ENCODE measurements around the gene NBPF12.
"Not testable (repeated sequence)": the region's sequence is repeated elsewhere in the genome, so short reads cannot be mapped to it uniquely, and the experiment has no call there.

NBPF12 gene

GRCh38 chr1:146987502-146987901 is 49.4 kb downstream of the NBPF12 start:
- peak; percentile 10 for DNase-seq

DNA sequence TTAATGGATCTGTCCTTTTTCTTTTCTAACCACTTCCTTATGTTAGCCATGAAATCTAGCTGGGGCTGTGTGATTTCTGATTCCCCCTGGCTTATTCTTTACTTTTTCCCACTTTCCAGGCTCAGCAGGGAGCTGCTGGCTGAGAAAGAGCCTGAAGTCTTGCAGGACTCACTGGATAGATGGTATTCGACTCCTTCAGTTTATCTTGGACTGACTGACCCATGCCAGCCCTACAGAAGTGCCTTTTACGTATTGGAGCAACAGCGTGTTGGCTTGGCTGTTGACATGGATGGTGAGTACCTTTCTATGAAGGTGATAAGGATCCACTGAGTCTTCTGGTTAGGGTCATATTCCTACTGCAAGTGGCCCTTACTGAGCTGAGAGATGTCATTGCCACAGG is 51.3 kb downstream of the NBPF12 start:
- peak; percentile 18 for DNase-seq

GRCh38 chr1:147008495-147008894 is 70.4 kb downstream of the NBPF12 start:
- not testable (repeated sequence) for DNase-seq

DNA sequence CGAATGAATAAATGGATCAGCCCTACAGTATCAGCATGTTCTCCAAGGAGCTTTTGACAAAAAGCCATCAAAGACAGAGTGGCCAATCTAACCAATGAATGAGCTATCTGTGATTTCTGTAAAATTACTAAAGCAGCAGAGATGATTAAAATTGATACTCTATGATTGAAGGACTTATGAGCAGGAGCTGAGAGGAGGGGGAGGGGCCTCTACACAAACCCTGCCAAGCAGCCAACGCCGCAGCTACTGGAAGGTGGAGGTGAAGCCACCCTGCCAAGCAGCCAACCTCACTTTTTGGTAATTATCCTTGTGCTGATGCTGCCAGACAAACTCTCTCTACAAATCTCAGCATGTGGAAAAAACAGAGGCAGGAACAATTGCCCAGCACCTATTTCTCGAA is 88.9 kb downstream of the NBPF12 start:
- not testable (repeated sequence) for DNase-seq

DNA sequence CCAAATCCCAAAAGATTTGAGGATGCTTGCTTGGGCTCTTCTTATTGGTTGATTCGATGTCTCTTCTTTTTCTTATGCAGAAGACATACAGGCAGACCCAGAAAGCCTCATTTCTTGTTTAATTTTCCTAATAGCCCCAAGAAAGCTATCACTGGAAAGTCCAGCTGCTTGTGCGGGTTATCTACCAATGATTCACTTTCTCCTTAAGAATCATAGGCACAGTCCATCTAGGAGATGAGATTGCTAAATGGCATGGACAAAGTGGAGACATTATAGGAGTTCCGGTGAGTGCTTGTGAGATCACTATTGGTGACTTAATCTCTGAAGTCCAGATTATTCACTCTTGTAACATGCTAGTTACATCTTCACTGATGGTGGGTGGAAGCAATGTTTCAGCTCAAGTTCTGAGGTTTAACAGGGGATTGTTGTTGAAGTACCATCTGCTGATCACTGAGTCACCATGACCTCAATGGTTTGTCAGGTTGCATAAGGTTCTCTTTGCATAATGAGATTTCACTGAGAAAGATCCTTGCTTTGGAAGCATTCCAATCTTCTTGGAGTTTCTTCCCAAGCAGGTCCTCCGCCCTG is 92.0 kb downstream of the NBPF12 start:
- DNase-seq: peak; percentile 14

DNA sequence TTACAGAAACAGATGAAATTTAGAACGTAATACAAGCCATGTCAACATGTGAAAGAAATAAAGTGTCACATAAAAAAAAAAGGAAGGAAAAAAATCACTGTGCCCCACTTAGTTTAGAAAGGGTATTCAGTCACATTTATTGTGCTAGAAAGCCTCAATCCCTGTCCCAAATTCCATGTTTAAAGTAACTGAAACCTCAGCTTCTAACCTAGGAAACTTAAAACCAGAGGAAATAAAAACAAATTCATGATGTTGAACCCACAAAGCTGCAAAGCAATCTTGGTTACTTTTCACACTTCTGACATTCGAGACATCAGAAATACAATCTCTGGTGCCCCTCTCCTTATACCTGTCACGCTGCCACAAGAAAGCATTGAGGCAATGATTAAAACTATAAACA is 101.8 kb downstream of the NBPF12 start:
- DNase-seq: no peak

DNA sequence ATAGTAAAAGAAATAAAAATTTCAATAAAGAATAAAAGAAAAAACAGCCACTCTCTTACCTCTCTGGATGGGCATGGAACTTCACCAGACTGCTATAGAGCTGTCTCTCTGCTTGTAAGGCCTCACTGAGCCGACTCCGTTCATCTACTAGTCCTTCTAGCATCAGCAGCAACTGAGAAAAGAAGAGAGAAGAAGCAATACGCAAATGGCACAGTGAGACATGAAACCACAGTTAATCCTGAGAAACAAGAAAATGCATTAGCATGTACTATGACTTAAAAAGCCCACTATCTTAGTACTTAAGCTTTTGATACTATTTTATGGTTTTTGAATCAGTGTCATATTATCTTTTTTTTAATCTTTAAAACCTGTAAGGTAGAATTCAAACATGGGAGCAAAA is 104.8 kb downstream of the NBPF12 start:
- DNase-seq: not testable (repeated sequence)

- not testable (repeated sequence) for DNase-seq
Measured at GRCh38 chr1:147044511-147044910, 106.4 kb downstream of the NBPF12 start.

All from DMS53 (cell line).